ENCODE measurements around the gene ALDH18A1. TPM values are rescaled to one million over a fixed set of nuclear protein-coding genes. Genes with fewer than 3 reads are reported as not detected.

The ALDH18A1 gene
- total and polyA plus RNA-seq, 2 of the 8 experiments (the other 6 are each of a cell fraction or from before 2014, with no cell fraction given), result 59.6 to 128 TPM

DNA sequence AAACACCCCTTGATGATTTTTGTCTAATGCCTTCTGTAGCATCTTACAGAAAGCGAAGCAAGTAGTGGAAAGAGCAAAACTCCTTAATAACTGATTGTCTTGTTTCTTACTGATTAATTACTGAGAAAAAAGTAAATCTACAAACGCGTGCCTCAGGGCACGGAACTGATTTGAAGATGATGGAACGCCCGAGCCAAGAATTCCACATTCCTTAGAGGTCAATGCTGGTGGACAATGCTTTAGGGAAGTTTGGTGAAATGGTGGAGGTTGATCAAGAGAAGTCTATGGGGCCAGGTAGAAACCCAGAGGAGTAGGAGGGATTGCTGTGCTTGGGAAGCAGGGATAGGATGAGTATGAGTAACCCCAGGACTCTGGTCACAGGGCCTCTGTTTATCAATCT is 90.4 kb downstream of the ALDH18A1 start:
- POLR2A ChIA-PET (ENCODE audit: partially characterized antibody), result no interaction called here
- Histone ChIP-seq H2BK20ac (ENCODE audit: low read length) (no peak overlapping the region), H4K20me1 (replicated peaks in 1 of 2; ENCODE audit: control insufficient read depth in 1 of 2, insufficient read depth in 2 of 2, low read length in 2 of 2) (no peaks in the 10 kb centered on the region)

More for the DNA sequence above, 90.4 kb downstream of the ALDH18A1 start:
- Histone ChIP-seq H2BK5ac (ENCODE audit: low read depth, low read length) (no peak overlapping the region), H3K4me2 (ENCODE audit: insufficient read depth in 1 of 2, low read depth in 2 of 2, low read length in 2 of 2) (no peak overlapping the region), H4K8ac (ENCODE audit: extremely low read depth, insufficient read depth, low read length) (no peak overlapping the region), H3K56ac (replicated peaks; ENCODE audit: insufficient read length, low read depth, low read length) (no peak overlapping the region), H3K9ac (replicated peaks in 1 of 4; ENCODE audit: extremely low read depth in 1 of 4, low read depth in 3 of 4, low read length in 3 of 4) (no peak overlapping the region), H3K27me3 (replicated peaks in 1 of 4; ENCODE audit: control insufficient read depth in 3 of 4, extremely low read depth in 1 of 4, insufficient read depth in 3 of 4, low read length in 3 of 4) (no peaks in the 10 kb centered on the region), H3K4me1 (replicated peaks in 1 of 4; ENCODE audit: control insufficient read depth in 3 of 4, insufficient read depth in 4 of 4, low read length in 3 of 4) (no peaks in the 10 kb centered on the region; a peak in 2 of 7 replicates), H3K79me2 (ENCODE audit: control insufficient read depth in 1 of 2, insufficient read depth in 2 of 2, low read length in 2 of 2) (no peaks in the 10 kb centered on the region), H3K14ac (ENCODE audit: insufficient read length) (no peak overlapping the region), H2BK120ac (replicated peaks; ENCODE audit: low read depth, low read length) (no peak overlapping the region), H2BK12ac (ENCODE audit: low read depth, low read length) (no peak overlapping the region), H3K79me1 (ENCODE audit: low read depth, low read length) (no peaks in the 10 kb centered on the region), H2AK5ac (ENCODE audit: low read depth, low read length) (no peak overlapping the region), H3K18ac (ENCODE audit: extremely low read depth, low read length) (no peak overlapping the region), H3K27ac (ENCODE audit: low read depth, low read length) (no peak overlapping the region), H2BK15ac (ENCODE audit: low read length) (no peak overlapping the region), H2AFZ (ENCODE audit: low read length) (no peak overlapping the region), H3K36me3 (ENCODE audit: control insufficient read depth in 2 of 4, insufficient read depth in 4 of 4, low read length in 3 of 4) (no peaks in the 10 kb centered on the region), H3K4me3 (ENCODE audit: extremely low read depth in 1 of 4, insufficient read depth in 2 of 4, low read depth in 3 of 4, low read length in 4 of 4) (no peak overlapping the region), H3K4ac (replicated peaks; ENCODE audit: insufficient read length, low read depth, low read length) (no peak overlapping the region), H3K23ac (ENCODE audit: insufficient read length) (no peak overlapping the region), H4K91ac (replicated peaks; ENCODE audit: insufficient read length, low read length) (no peak overlapping the region), H3K23me2 (ENCODE audit: low read depth, low read length) (no peaks in the 10 kb centered on the region), H4K5ac (ENCODE audit: insufficient read length, low read depth, low read length) (no peak overlapping the region), H3K9me3 (ENCODE audit: insufficient read depth in 2 of 2, low read depth in 1 of 2, low read length in 1 of 2) (no peaks in the 10 kb centered on the region)
- DNase-seq (ENCODE audit: low read depth in 1 of 2, low spot score in 2 of 2) (no peak), FAIRE-seq (no peak)
- WGBS, 2 experiments (ENCODE audit: extremely low coverage in 1 of 2, insufficient coverage in 1 of 2, insufficient read length in 1 of 2, insufficient replicate concordance in 2 of 2, low coverage in 1 of 2, low lambda C conversion rate in 2 of 2, missing lambda C conversion rate in 1 of 2), result 92% methylated on average over 6 of the region's 6 CpGs; no CpG with 5 or more reads in 1 of the 2 experiments
- CTCF ChIA-PET (ENCODE audit: partially characterized antibody), result no interaction called here
- TF ChIP-seq CREB1 (IDR thresholded peaks at IDR 0.05) (no peak), SIRT6 (IDR thresholded peaks at IDR 0.05; ENCODE audit: low read length) (no peak), RAD21 (IDR thresholded peaks at IDR 0.05 in 1 of 2, conservative IDR thresholded peaks at IDR 0.05 in 1 of 2; ENCODE audit: low read depth in 2 of 2, low read length in 2 of 2) (no peak), PHF8 (conservative IDR thresholded peaks at IDR 0.05; ENCODE audit: low read depth, low read length) (no peak)

Data from H1 (cell line).